Astrocyte (in vitro differentiated cells and primary cell): Measurements from ENCODE around the gene S100A7.

Experiments used
- CTCF ChIP-seq: IDR thresholded peaks from 2 replicates; pipeline ENCODE4 v1.5.1; 2011; ENCODE audit warnings: low read depth, mild to moderate bottlenecking, inconsistent platforms, low read length, moderate library complexity; ENCODE audit not compliant: insufficient read depth
- EZH2 ChIP-seq: IDR thresholded peaks from 2 replicates; pipeline ENCODE4 v1.6.1; 2012; ENCODE audit warnings: mild to moderate bottlenecking, low read length, inconsistent platforms; ENCODE audit not compliant: insufficient read depth

DNA sequence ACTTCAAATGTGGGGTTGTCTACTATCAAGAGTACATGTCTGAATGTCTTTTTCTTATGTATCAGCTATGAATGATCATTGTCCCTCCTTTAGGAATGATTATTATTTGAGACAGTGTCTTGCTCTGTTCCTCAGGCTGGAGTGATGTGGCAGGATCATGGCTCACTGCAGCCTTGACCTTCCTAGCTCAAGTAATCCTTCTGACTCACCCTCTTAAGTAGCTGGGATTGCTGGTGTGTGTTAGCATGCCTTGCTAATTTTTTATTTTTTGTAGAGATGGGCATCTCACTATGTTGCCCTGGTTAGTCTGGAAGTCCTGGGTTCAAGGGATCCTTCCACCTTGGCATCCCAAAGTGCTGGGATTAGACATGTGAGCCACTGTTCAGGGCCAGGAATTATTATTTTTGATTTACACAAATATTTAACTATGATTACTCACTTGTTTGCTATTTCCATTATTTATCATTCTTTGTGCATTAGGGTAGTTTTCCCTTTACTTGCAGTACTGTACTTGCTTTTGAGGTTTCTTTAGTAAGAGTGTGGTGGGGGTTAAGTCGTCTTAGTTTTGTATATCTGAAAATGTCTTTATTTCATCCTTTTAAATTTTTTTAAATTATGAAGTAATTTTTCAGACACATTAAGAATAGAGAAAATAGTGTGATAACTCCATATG lies 12.8 kb downstream of the S100A7 start:
- no peak for TF ChIP-seq CTCF
- no peak for TF ChIP-seq EZH2
